Urothelium cell line (cell line): ENCODE data around the gene DNMBP.
"Not testable (repeated sequence)": the region's sequence is repeated elsewhere in the genome, so short reads cannot be mapped to it uniquely, and the experiment has no call there.

Experiments used
- DNase-seq: peaks from one replicate; pipeline ENCODE4 v3.0.0; 2011; ENCODE audit warnings: low spot score, mixed read lengths
- FAIRE-seq: peaks from 2 replicates; lab custom pipeline; 2011; peaks lifted over from hg19 to GRCh38; lab: Jason Lieb, UNC

DNMBP gene

GRCh38 chr10:100020142-100020885, 10.6 kb upstream of the DNMBP start:
- no peak for FAIRE-seq

GRCh38 chr10:100019787-100020141, 10.0 kb upstream of the DNMBP start:
- DNase-seq (no peak), FAIRE-seq (no peak)

More at GRCh38 chr10:100020142-100020885, 10.6 kb upstream of the DNMBP start:
- no peak for DNase-seq

- DNase-seq = no peak
- no peak for FAIRE-seq
Measured at GRCh38 chr10:100014071-100014762, 4.5 kb upstream of the DNMBP start.

- DNase-seq (no peak), FAIRE-seq (no peak)
Measured at GRCh38 chr10:100013621-100014020, 3.9 kb upstream of the DNMBP start.

DNA sequence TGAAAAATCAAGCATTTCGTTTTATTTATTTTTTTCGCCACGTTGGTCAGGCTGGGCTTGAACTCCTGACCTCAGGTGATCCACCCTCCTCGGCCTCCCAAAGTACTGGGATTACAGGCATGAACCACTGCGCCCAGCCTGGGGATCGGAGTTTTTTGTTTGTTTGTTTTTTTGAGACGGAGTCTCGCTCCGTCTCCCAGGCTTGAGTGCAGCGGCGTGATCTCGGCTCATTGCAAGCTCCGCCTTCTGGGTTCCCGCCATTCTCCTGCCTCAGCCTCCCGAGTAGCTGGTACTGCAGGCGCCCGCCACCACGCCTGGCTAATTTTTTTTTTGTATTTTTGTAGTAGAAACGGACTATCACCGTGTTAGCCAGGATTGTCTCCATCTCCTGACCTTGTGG, 2.2 kb upstream of the DNMBP start:
- not testable (repeated sequence) for DNase-seq, FAIRE-seq

DNA sequence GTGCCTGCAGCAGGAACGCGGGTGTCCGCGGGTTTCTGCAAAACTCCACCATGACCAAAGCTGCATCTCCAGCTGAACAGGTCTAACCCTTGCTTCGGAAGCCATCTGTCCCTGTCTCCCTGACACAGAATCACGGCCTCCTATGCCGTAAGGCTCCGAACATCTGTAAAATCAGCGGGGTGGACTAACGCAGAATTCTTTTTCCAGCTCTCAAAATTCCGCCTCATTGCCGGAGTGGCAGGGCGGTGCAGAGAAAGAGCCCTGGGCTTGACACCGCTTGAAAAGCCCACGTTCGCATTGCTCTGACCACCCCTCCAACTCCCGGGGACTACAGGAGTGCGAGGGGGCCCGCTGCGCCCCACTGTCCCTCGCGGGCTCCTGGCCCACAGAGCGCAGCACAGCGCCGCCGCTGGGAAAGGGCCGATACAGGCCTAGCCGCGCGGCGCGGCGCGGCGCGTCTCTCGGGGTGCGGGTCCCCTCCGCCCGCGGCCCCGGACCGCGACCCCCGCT, 409 bp downstream of the DNMBP start:
- FAIRE-seq = no peak
- DNase-seq = peak; percentile 72

GRCh38 chr10:100008708-100009282, 952 bp downstream of the DNMBP start:
- no peak for FAIRE-seq

GRCh38 chr10:100008142-100008522, 1.6 kb downstream of the DNMBP start:
- FAIRE-seq = no peak
- no peak for DNase-seq

More at GRCh38 chr10:100008708-100009282, 952 bp downstream of the DNMBP start:
- DNase-seq = no peak

DNA sequence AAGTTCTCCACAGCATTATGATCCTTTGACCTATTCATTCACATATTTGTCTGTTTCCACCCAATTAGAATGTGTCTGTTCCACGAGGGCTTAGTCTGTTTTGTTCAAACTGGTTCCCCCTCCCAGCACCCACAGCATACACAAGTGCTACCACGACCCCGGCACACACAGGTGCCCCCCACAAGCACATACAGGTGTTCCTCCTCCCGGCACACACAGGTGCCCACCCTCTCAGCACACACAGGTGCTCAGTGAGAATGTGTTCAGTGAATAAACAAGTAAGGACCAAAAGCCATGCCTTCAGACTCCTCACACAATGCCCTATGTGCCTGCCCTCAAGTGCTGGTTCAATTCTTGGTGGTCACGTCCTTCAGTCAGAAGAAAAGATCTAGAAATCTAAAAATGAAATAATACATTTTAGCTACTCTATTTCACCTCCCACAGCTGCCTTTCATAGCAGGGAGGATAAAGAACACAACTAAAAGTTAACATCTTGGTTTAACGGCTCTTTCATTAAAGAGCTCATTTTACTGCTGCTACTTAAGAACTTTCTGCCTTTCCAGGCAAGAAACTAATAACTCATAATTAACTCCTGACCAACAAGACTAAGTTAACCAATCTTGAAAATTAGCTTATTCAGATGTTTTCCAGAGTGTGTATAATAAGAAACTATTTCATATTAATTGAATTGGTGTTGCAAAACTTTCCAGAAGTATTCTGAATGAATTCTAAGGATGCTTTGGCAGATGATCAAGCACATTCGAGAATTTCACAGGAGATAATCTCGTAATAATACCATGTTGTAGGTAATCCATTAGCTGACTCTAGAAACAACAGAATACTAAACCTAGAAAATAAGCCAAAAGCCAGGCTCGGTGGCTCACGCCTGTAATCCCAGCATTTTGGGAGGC, 2.3 kb downstream of the DNMBP start:
- DNase-seq (no peak), FAIRE-seq (no peak)

- DNase-seq (peak; percentile 74), FAIRE-seq (peak; percentile 50)
Measured at GRCh38 chr10:100006243-100006886, 3.4 kb downstream of the DNMBP start.

GRCh38 chr10:100004805-100005510, 4.8 kb downstream of the DNMBP start:
- no peak for FAIRE-seq
- DNase-seq = no peak

DNA sequence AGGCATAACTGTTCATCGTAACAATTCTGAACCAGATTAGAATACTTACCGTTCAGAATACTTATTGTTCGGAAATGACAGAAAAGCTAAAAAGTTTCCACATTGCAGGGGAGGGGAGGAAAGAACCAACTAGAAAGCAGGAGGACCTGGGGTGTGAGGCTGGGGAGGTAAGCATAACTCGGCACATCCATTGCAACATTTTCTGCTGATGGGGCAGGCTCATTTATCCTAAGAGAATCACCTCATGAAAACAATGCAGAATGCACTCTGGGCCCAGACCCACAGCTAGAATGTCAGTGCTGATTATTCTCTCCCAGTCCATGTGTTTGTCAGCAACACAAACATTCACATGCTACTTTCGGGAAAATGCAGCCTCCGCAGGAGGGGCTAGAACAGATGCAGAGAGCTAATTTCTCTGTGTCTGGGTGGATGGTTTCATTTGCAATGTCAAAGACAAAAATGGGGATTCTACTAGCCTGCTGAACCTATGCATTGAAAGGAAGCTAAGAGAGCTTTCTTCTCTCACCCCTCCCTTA, 9.6 kb downstream of the DNMBP start:
- FAIRE-seq (no peak), DNase-seq (no peak)

DNA sequence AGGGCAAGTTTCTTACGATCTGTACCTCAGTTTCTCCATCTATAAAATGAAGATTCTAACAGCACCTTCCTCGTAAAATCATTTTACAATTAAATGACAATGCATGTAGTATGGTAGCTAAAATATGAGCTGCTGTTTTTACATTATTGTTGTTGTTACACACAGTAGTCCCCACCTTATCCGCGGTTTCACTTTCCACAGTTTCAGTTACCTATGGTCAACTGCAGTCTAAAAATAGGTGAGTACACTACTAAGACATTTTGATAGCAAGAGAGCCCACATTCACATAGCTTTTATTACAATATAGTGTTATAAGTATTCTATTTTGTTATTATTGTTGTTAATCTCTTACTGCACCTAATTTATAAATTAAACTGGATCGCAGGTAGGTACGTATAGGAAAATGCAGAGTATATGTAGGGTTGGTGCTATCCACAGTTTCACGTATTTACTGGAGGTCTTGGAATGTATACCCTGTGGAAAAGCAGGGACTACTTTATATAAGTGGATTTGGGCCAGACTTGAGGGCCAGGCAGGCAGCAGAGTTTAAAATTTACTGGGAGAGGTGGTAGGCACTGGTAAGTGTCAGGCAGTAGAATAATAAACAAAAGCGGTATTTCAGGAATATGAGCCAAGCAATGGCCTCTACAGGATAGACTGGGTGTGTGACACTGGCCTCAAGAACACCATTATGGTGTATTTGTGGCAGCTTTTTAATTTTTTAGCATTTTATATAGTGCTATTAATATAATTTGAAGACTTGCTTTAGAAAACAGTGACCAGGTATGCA, 10.2 kb downstream of the DNMBP start:
- FAIRE-seq (no peak), DNase-seq (no peak)

- DNase-seq = no peak
- FAIRE-seq = no peak
Measured at GRCh38 chr10:99998889-99999288, 10.9 kb downstream of the DNMBP start.

- FAIRE-seq = no peak
- no peak for DNase-seq
Measured at GRCh38 chr10:99996671-99997648, 12.8 kb downstream of the DNMBP start.

- no peak for FAIRE-seq
- no peak for DNase-seq
Measured at GRCh38 chr10:99995713-99996112, 14.0 kb downstream of the DNMBP start.

- FAIRE-seq (no peak), DNase-seq (no peak)
Measured at GRCh38 chr10:99995269-99995668, 14.5 kb downstream of the DNMBP start.
